Suppressor macrophage treated with lipopolysaccharide for 1 hour (primary cell): Measurements from ENCODE around the gene GRIP2.

Source experiments
- DNase-seq, 3 donors: peaks; one replicate each; pipeline ENCODE4 v3.0.0-alpha.2; 2020 to 2022

GRIP2 gene

GRCh38 chr3:14450506-14450905, 89.6 kb downstream of the GRIP2 start:
- no peak for DNase-seq

GRCh38 chr3:14448756-14449727, 91.1 kb downstream of the GRIP2 start:
- DNase-seq: no peak

GRCh38 chr3:14448063-14448462, 92.1 kb downstream of the GRIP2 start:
- DNase-seq: no peak

GRCh38 chr3:14446988-14447570, 93.1 kb downstream of the GRIP2 start:
- no peak for DNase-seq

GRCh38 chr3:14445773-14446172, 94.4 kb downstream of the GRIP2 start:
- DNase-seq: no peak

- DNase-seq: no peak
These were observed 95.8 kb downstream of the GRIP2 start for GRCh38 chr3:14444380-14444779.

GRCh38 chr3:14441920-14442300, 98.2 kb downstream of the GRIP2 start:
- peak; percentile 43 to 45 (median 44) for DNase-seq

GRCh38 chr3:14441240-14441919, 98.8 kb downstream of the GRIP2 start:
- peak; percentile 55 to 59 (median 57) for DNase-seq

GRCh38 chr3:14440531-14441239, 99.5 kb downstream of the GRIP2 start:
- no peak for DNase-seq

- DNase-seq: peak in 1 of 3 donors; percentile 39
These were observed 100.0 kb downstream of the GRIP2 start for GRCh38 chr3:14440168-14440518.

GRCh38 chr3:14439501-14440167, 100.5 kb downstream of the GRIP2 start:
- DNase-seq: peak; percentile 89 to 94 (median 90)
